CD4-positive, alpha-beta T cell (primary cell): ENCODE measurements around the gene F11R. TPM values are rescaled to one million over a fixed set of nuclear protein-coding genes. Genes with fewer than 3 reads are reported as not detected.
"Not testable (repeated sequence)": the region's sequence is repeated elsewhere in the genome, so short reads cannot be mapped to it uniquely, and the experiment has no call there.

Source experiments
- ATAC-seq: fragments of 200-7000 bp; cut with Tn5 transposase; one replicate; pipeline ENCODE4 v1.10.0; 2022; ENCODE audit warnings: mild to moderate bottlenecking; ENCODE audit not compliant: poor library complexity
- CTCF ChIA-PET: fragments of 350-600 bp; sonication (Branson Sonifier 250); formaldehyde crosslinking; loops from one replicate; lab custom pipeline; 2021; ENCODE audit warnings: antibody characterized with exemption, inconsistent platforms; lab: Charles Lee
- POLR2A ChIA-PET: fragments of 350-600 bp; sonication (Branson Sonifier 250); formaldehyde crosslinking; loops from one replicate; lab custom pipeline; 2021; ENCODE audit warnings: antibody characterized with exemption, inconsistent platforms; lab: Charles Lee
- DNase-seq, 14 experiments: peaks; one replicate each; pipeline ENCODE4 v3.0.0-alpha.2; 2013 to 2020; ENCODE audit warnings: mixed read lengths in 2 of 14
- H3K27ac ChIP-seq, 2 donors: one replicate each; pipeline versions ENCODE4 v1.5.1 to v1.7.0; 2013; ENCODE audit warnings: low read length in 2 of 2, low read depth in 1 of 2, mild to moderate bottlenecking in 1 of 2
- H3K27me3 ChIP-seq, 2 experiments: 1 replicate in 1 of 2; 2 replicates in 1 of 2; pipeline versions ENCODE4 v1.6.1 to v1.7.0; 2013; ENCODE audit warnings: low read length in 2 of 2, control low read depth in 1 of 2, mild to moderate bottlenecking in 1 of 2, moderate library complexity in 1 of 2; ENCODE audit not compliant: insufficient read depth in 2 of 2, control insufficient read depth in 1 of 2
- H3K36me3 ChIP-seq: one replicate; pipeline ENCODE4 v1.6.1; 2013; ENCODE audit warnings: low read length, control low read depth; ENCODE audit not compliant: insufficient read depth
- H3K4me1 ChIP-seq: one replicate; pipeline ENCODE4 v1.6.1; 2013; ENCODE audit warnings: low read length, control low read depth; ENCODE audit not compliant: insufficient read depth
- H3K4me3 ChIP-seq: one replicate; pipeline ENCODE4 v1.5.1; 2013; ENCODE audit warnings: mild to moderate bottlenecking, low read length, moderate library complexity
- H3K9me3 ChIP-seq, 2 experiments: 1 replicate in 1 of 2; 2 replicates in 1 of 2; pipeline versions ENCODE4 v1.6.1 to v1.7.0; 2013; ENCODE audit warnings: low read length in 2 of 2, mild to moderate bottlenecking in 2 of 2, control low read depth in 1 of 2, moderate library complexity in 1 of 2; ENCODE audit not compliant: control insufficient read depth in 1 of 2, insufficient read depth in 1 of 2
- H3K27ac Mint-ChIP-seq: one replicate; pipeline ENCODE4 v1.8.0; 2020; ENCODE audit warnings: mixed read lengths
- H3K27me3 Mint-ChIP-seq: one replicate; pipeline ENCODE4 v1.8.0; 2021; ENCODE audit warnings: mixed read lengths
- H3K36me3 Mint-ChIP-seq: one replicate; pipeline ENCODE4 v1.8.0; 2021; ENCODE audit warnings: low read depth, mixed read lengths
- H3K4me1 Mint-ChIP-seq: one replicate; pipeline ENCODE4 v1.8.0; 2021; ENCODE audit warnings: low read depth, mixed read lengths
- H3K4me3 Mint-ChIP-seq: one replicate; pipeline ENCODE4 v1.8.0; 2020; ENCODE audit warnings: mild to moderate bottlenecking, mixed read lengths
- H3K9me3 Mint-ChIP-seq: one replicate; pipeline ENCODE4 v1.8.0; 2020; ENCODE audit warnings: mixed read lengths
- intact Hi-C, 2 experiments: fragments of 100-400 bp; cut with DNase I in 1 of 2; cut with micrococcal nuclease in 1 of 2; formaldehyde crosslinking; loops; one replicate each; pipeline versions ENCODE4 v1.15.1 to v1.9.0; 2023 to 2025; cut with DNase I, micrococcal nuclease
- total RNA-seq, 174 experiments: library from RNA in 2 of 174; stranded (reverse) in 2 of 174; gene quantifications; one replicate each; pipeline ENCODE4 v1.2.3 and lab custom pipeline; 2021 to 2026

Gene F11R
- total RNA-seq, 2 experiments from 2014 or later, result 15.2 to 16.2 TPM

DNA sequence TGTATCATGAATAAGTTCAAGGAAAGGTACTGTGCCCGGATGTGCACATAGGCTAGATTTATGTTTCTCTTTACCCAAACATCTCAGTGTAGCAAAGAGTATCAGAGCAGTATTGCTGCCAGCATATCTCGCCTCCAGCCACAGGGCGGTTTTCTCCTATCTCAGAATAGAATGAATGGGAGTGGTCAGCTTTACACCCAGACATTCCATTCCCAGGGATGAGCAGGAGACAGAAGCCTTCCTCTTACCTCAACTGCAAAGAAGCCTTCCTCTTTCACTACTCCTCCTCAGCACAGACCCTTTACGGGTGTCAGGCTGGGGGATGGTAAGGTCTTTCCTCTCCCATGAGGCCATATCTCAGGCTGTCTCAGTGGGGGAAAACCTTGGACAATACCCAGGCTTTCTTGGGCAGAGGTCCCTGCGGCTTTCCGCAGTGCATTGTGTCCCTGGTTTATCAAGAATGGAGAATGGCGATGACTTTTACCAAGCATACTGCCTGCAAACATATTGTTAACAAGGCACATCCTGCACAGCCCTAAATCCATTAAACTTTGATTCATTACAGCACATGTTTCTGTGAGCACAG is 73.7 kb downstream of the F11R start:
- H3K9me3 ChIP-seq, H3K36me3 Mint-ChIP-seq, DNase-seq, H3K27me3 Mint-ChIP-seq, H3K4me3 ChIP-seq, H3K27ac Mint-ChIP-seq, intact Hi-C loops, H3K36me3 ChIP-seq, H3K27ac ChIP-seq, H3K4me1 ChIP-seq, H3K27me3 ChIP-seq, ATAC-seq, POLR2A ChIA-PET, H3K4me1 Mint-ChIP-seq, H3K9me3 Mint-ChIP-seq, H3K4me3 Mint-ChIP-seq: not testable (repeated sequence)
- CTCF ChIA-PET, result interaction anchor here (1.1 kb wide), 1 partner anchor 43 kb away, joined by 3 read pairs; no protein-coding TSS in a partner anchor

DNA sequence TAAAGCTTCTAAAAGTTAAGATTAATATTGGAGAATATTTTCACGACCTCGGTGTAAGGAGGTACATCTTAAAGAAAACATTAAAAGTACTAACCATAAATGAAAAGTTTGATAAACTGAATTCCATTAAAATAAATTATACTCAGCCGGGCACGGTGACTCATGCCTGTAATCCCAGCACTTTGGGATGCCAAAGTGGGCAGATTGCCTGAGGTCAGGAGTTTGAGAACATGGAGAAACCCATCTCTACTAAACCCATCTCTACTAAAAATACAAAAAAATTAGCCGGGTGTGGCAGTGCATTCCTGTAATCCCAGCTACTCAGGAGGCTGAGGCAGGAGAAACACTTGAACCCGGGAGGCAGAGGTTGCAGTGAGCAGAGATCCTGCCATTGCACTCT is 75.1 kb downstream of the F11R start:
- H3K36me3 ChIP-seq, H3K27me3 ChIP-seq, H3K27ac ChIP-seq, H3K4me3 Mint-ChIP-seq, H3K36me3 Mint-ChIP-seq, DNase-seq, H3K9me3 Mint-ChIP-seq, H3K4me1 ChIP-seq, CTCF ChIA-PET, POLR2A ChIA-PET, H3K9me3 ChIP-seq, H3K4me1 Mint-ChIP-seq, H3K27me3 Mint-ChIP-seq, H3K27ac Mint-ChIP-seq, H3K4me3 ChIP-seq, intact Hi-C loops, ATAC-seq: not testable (repeated sequence)

Other genes starting within 250 kb of the F11R start
- gene LY9, start 225.0 kb downstream of the F11R start, total RNA-seq, result 100 to 1,000 TPM; 124 TPM
- under 1 TPM; 0.53 to 0.55 TPM for gene CD244, start 158.3 kb downstream of the F11R start, total RNA-seq
- not detected for gene ITLN1, start 136.0 kb downstream of the F11R start, total RNA-seq
- gene ITLN2, start 66.3 kb downstream of the F11R start, total RNA-seq, result not detected
- gene TSTD1, start 17.8 kb upstream of the F11R start, total RNA-seq, result 10 to 100 TPM; 38.0 to 40.3 TPM
- 10 to 100 TPM; 93.5 to 99.1 TPM for gene USF1, start 24.8 kb upstream of the F11R start, total RNA-seq
- 10 to 100 TPM; 76.6 to 78.9 TPM for gene ARHGAP30, start 48.7 kb upstream of the F11R start, total RNA-seq
- under 1 TPM; 0.22 TPM for gene NECTIN4, start 68.4 kb upstream of the F11R start, total RNA-seq
- gene KLHDC9, start 77.2 kb upstream of the F11R start, total RNA-seq, result under 1 TPM in 1 of 2 experiments, not detected in 1; 0.41 TPM
- gene PFDN2, start 96.9 kb upstream of the F11R start, total RNA-seq, result 10 to 100 TPM; 46.2 to 57.7 TPM
- gene NIT1, start 97.0 kb upstream of the F11R start, total RNA-seq, result 10 to 100 TPM; 15.9 to 18.0 TPM
- gene DEDD, start 111.5 kb upstream of the F11R start, total RNA-seq, result 10 to 100 TPM; 35.5 to 36.6 TPM
- gene UFC1, start 132.8 kb upstream of the F11R start, total RNA-seq, result 10 to 100 TPM; 96.6 to 97.8 TPM
- gene USP21, start 138.3 kb upstream of the F11R start, total RNA-seq, result 10 to 100 TPM; 44.4 to 45.6 TPM
- gene PPOX, start 145.3 kb upstream of the F11R start, total RNA-seq, result 10 to 100 TPM; 28.6 to 31.5 TPM
- 10 to 100 TPM; 40.8 to 44.3 TPM for gene B4GALT3, start 156.4 kb upstream of the F11R start, total RNA-seq
- under 1 TPM; 0.28 to 0.60 TPM for gene ADAMTS4, start 177.9 kb upstream of the F11R start, total RNA-seq
- 10 to 100 TPM; 49.9 to 55.7 TPM for gene NDUFS2, start 181.2 kb upstream of the F11R start, total RNA-seq
- gene FCER1G, start 194.1 kb upstream of the F11R start, total RNA-seq, result 1 to 10 TPM; 2.0 TPM
- not detected for gene APOA2, start 202.5 kb upstream of the F11R start, total RNA-seq
- gene TOMM40L, start 204.9 kb upstream of the F11R start, total RNA-seq, result 1 to 10 TPM; 3.2 to 4.1 TPM
- gene NR1I3, start 217.1 kb upstream of the F11R start, total RNA-seq, result not detected
- gene PCP4L1, start 237.6 kb upstream of the F11R start, total RNA-seq, result not detected